GM19035 (cell line): ENCODE data around the gene MTCL1.
"Not testable (repeated sequence)": the region's sequence is repeated elsewhere in the genome, so short reads cannot be mapped to it uniquely, and the experiment has no call there.

Experiments used
- ATAC-seq: cut with Tn5 transposase; IDR thresholded peaks from one replicate; pipeline ENCODE4 v1.9.1; 2021; ENCODE audit not compliant: unreplicated experiment

MTCL1 gene

GRCh38 chr18:8741117-8741516 lies 35.8 kb downstream of the MTCL1 start:
- ATAC-seq = no peak

- no peak for ATAC-seq
Measured at GRCh38 chr18:8741532-8741931, 36.2 kb downstream of the MTCL1 start.

GRCh38 chr18:8742387-8743361 lies 37.3 kb downstream of the MTCL1 start:
- ATAC-seq = no peak

GRCh38 chr18:8744038-8744437 lies 38.7 kb downstream of the MTCL1 start:
- no peak for ATAC-seq

- ATAC-seq = no peak
Measured at GRCh38 chr18:8744656-8745055, 39.3 kb downstream of the MTCL1 start.

- no peak for ATAC-seq
Measured at GRCh38 chr18:8745355-8746014, 40.1 kb downstream of the MTCL1 start.

- ATAC-seq = no peak
Measured at GRCh38 chr18:8747440-8747937, 42.1 kb downstream of the MTCL1 start.

- no peak for ATAC-seq
Measured at GRCh38 chr18:8749492-8749891, 44.1 kb downstream of the MTCL1 start.

GRCh38 chr18:8750954-8751415 lies 45.6 kb downstream of the MTCL1 start:
- ATAC-seq = no peak

GRCh38 chr18:8751692-8752091 lies 46.3 kb downstream of the MTCL1 start:
- ATAC-seq = no peak

GRCh38 chr18:8752329-8752728 lies 47.0 kb downstream of the MTCL1 start:
- ATAC-seq = no peak

- ATAC-seq = no peak
Measured at GRCh38 chr18:8754995-8755960, 49.9 kb downstream of the MTCL1 start.

GRCh38 chr18:8756571-8756970 lies 51.2 kb downstream of the MTCL1 start:
- ATAC-seq = no peak

- no peak for ATAC-seq
Measured at GRCh38 chr18:8757396-8757997, 52.1 kb downstream of the MTCL1 start.

- ATAC-seq = no peak
Measured at GRCh38 chr18:8758466-8758865, 53.1 kb downstream of the MTCL1 start.

- ATAC-seq = no peak
Measured at GRCh38 chr18:8760984-8761383, 55.6 kb downstream of the MTCL1 start.

GRCh38 chr18:8761535-8761934 lies 56.2 kb downstream of the MTCL1 start:
- not testable (repeated sequence) for ATAC-seq

- ATAC-seq = no peak
Measured at GRCh38 chr18:8762968-8763367, 57.6 kb downstream of the MTCL1 start.

GRCh38 chr18:8763611-8764010 lies 58.3 kb downstream of the MTCL1 start:
- ATAC-seq = no peak

GRCh38 chr18:8765783-8766463 lies 60.6 kb downstream of the MTCL1 start:
- no peak for ATAC-seq
